Stimulated activated CD8-positive, alpha-beta memory T cell treated with anti-CD3 and anti-CD28 coated beads, Interleukin-12 subunit alpha, Interleukin-12 subunit beta, amount 100 ng/mL, for 24 hours (primary cell): ENCODE measurements around the gene TRIM2.
A peak's percentile ranks its signal among the peaks of the same experiment; 100 is the strongest.

Source experiments
- DNase-seq: peaks from one replicate; pipeline ENCODE4 v3.0.0-alpha.2; 2020; ENCODE audit errors: extremely low read depth

Gene TRIM2

DNA sequence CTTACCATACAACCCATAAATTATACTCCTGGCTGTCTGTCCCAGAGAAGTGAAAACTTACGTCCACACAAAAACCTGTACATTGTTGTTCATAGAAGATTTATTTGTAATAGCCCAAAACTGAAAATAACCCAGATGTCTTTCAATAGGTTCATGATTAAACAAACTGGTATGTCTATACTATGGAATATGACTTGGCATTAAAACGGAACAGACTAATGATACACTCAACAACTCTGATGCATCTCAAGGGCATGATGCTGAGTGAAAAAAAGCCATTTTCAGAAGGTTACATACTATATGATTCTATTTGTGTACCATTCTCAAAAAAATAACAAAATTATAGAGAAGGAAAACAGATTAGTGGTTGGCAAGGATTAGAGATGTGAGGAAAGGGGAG, 128.7 kb downstream of the TRIM2 start:
- DNase-seq = no peak

GRCh38 chr4:153333874-153334273, 129.6 kb downstream of the TRIM2 start:
- no peak for DNase-seq

GRCh38 chr4:153335665-153336064, 131.4 kb downstream of the TRIM2 start:
- no peak for DNase-seq

DNA sequence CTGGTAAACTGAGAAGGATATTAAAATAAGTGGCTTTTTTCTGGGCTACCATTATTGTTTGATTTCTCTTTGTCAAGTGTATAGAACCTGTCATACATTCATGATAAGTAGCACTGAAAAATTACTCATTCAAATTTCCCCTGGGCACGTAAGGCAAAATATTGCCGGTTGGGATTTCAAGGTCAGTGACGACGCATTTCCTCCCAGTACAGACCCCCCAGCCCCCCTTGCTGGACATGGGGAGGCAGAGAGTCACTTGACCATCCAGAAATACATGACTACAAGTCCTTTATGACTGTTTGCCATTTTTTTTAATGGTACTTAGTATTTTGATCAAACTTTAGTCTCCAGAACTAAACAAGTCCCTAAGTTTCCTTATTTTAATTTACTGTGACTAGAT, 133.4 kb downstream of the TRIM2 start:
- no peak for DNase-seq

DNA sequence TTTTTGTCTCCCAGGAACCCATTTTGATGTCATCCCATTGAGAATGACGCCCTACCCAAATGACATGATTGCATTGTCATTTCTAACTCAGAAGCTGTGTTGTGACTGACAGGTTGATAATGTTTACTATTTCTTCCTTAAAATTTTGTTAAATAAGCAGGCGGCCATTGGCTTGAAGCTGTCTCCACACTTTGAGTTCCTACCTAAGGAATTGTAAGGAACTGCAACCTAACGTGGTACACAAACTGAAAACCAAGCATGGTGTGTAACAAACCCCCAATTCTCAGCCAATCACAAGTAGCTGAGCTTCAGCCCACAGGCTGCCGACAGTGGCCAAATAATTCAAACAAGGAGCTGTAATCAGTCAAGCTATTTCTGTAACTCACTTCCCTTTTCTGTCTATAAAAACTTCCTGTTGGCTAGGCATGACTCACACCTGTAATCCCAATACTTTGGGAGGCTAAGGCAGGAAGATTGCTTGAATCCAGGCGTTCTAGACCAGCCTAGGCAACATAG, 137.4 kb downstream of the TRIM2 start:
- DNase-seq = no peak

DNA sequence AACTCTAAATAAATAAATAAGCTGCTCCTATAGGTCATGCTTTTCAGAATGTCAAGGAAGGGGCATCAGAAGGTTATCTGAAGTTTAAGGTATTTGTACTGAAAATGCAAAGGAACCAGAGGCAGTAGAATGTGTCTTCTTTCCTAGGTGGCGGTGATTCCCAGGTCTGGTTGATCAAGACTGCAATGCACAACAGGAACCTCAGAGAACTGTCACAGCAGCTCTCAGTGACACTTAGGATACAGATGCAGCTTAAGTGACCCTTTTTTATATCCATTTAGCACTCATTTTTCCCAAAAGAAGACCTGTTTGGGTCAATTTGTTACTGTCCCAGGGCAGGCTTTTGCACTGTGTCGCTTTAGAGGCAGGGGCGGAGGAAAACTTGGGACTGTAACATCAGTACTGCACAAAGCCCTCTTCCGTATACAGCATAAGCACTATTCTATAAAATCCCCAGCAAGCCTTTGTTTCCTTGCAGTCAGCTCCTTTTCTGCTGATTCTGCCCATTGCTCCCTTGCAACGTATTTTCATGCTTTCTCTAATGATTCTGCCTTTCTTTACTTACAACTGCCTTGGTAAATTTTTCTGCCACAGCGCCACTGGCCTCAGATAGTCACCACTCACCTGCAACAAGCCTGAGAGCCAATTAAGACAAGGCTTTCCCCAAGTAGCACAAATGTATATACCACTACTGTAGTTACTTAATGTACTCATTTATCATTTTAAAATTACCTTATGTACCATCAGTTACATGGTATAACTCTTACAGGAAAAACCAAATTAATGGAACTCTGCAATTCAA, 138.7 kb downstream of the TRIM2 start:
- no peak for DNase-seq

- DNase-seq = peak; percentile 70
Measured at GRCh38 chr4:153344131-153345011, 140.1 kb downstream of the TRIM2 start, which contains the start of gene MND1. Gene MND1 (plus strand): TSS chr4:153344688. CDS start chr4:153344738, 50 bp downstream.

GRCh38 chr4:153345012-153345981, 141.1 kb downstream of the TRIM2 start:
- peak; percentile 16 for DNase-seq

- DNase-seq = no peak
Measured at GRCh38 chr4:153346031-153346430, 141.8 kb downstream of the TRIM2 start.

- DNase-seq = no peak
Measured at GRCh38 chr4:153346563-153346962, 142.3 kb downstream of the TRIM2 start.

GRCh38 chr4:153347117-153347516, 142.9 kb downstream of the TRIM2 start:
- DNase-seq = no peak

DNA sequence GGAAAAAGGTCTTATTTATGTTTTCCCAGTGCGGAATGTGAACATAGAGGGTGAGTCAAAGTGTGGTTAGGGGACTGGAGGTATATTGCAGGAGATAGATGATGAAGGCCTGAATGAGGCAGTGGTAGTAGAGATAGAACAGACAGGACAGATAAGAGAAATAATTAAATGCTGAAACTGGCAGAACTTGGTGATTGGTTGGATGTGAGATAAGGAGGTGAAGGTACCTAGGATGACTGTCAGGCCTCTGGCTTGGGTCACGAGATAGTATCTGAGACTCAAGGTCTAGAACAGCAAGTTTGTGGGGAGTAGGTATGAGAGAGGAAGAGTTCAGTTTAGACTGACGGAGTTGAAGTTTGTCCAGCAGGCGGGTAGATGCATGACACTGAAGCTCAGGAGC, 143.8 kb downstream of the TRIM2 start:
- DNase-seq = no peak

DNA sequence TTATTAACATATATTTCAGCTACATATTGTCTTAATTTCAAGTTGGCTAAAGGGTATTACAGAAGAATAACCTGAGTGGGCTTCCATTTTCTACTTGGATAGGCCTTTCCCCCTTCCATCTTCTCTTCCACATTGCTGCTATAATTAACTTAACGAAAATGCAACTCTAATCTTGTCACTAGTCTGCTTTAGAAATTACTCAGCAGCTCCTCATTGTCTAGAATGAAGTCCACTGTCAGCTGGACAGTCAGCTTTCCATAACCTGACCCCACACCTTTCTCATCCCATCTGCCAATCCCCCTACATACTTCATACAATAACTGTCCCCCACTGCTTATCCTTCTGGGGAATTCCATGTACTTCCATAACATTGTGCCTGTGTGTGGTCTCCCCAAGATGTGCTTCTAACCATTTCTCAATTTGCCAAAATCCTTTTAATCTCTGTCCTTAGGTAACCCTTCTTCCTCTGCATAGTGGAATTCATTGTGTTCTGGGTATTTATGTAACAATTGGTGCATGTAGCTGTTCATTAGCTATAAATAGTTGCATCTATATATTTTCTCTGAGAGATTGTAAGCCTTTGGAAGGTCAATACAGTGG, 145.1 kb downstream of the TRIM2 start:
- DNase-seq = no peak

DNA sequence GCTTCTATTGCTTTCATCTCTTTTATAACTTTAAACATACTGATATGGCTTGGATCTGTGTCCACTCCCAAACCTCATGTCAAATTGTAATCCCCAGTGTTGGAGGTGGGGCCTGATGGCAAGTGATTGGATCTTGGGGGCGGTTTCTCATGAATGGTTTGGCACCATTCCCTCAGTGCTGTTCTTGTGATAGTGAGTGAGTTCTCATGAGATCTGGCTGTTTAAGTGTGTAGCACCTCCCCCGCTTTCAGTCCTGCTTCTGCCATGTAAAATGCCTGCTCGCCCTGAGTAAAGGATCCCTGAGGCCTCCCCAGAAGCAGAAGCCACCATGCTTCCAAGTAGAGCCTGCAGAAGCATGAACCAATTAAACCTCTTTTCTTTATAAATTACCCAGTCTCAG, 157.9 kb downstream of the TRIM2 start:
- DNase-seq = no peak

GRCh38 chr4:153364061-153364460, 159.8 kb downstream of the TRIM2 start:
- DNase-seq = no peak

GRCh38 chr4:153365003-153365402, 160.8 kb downstream of the TRIM2 start:
- DNase-seq = no peak

GRCh38 chr4:153366486-153366885, 162.2 kb downstream of the TRIM2 start:
- DNase-seq = no peak

DNA sequence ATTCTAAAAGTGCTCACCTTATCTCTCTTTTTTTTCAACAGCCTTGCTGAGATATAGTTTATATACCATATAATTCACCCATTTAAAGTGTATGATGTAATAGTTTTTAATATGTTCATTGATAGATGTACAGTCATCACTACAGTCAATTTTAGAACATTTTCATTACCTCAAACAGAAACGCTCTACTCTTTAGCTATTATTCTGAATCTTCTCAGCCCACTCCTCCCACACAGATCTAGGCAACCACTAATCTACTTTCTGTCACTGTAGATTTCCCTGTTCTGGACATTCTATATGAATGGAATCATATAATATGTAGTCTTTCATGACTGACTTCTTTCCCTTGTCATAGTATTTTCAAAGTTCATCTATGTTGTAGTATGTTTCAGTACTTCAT, 162.8 kb downstream of the TRIM2 start:
- DNase-seq = no peak

DNA sequence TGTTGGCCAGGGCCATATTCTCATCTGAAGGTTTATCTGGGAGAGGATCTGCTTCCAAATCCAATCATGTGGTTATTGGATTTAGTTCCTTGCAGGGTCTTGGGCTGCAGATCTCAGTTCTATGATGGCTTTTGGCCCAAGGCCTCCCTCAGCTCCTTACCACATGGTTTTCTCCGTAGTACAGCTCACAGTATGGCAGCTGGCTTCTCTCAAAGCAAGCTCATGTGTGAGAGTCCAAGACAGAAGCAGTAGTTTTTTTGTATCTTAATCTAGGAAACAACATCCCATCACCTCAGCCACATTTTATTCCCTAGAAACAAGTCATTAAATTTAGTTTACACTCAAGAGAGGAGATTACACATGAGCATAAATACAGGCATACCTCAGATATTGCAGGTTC, 164.8 kb downstream of the TRIM2 start:
- DNase-seq = no peak

DNA sequence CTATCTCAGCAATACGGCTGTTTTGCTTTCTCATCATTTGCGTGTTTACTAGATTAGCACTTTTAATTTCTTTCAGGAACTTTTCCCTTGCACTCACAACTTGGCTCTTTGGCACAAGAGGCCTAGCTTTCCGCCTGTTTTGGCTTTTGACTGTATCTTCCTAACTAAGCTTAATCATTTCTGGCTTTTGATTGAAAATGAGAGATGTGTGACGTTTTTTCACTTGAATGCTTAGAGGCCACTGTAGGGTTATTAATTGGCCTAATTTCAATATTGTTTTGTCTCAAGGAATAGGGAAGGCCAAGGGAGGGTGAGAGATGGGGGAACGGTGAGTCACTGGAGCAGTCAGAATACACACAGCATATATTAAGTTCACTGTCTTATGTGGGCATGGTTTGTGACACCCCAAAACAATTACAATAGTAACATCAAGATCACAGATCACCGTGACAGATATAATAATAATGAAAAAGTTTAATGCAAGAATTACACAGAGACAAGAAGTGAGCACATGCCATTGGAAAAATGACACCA, 167.5 kb downstream of the TRIM2 start:
- DNase-seq = no peak
